WERI-Rb-1 (cell line): ENCODE results near the gene NCOA1.

Experiments
- DNase-seq: peaks from one replicate; pipeline ENCODE4 v3.0.0-alpha.2; 2020
- H3K27ac ChIP-seq: fragments of 250-450 bp; sonication (Bioruptor Pico); 2 replicates; pipeline ENCODE4 v1.5.1; 2020; ENCODE audit warnings: mild to moderate bottlenecking, moderate library complexity
- H3K27me3 ChIP-seq: fragments of 250-450 bp; sonication (Bioruptor Pico); 2 replicates; pipeline ENCODE4 v1.5.1; 2021; ENCODE audit warnings: mild to moderate bottlenecking, low read depth, moderate library complexity; ENCODE audit not compliant: insufficient read depth, severe bottlenecking
- H3K36me3 ChIP-seq: fragments of 250-450 bp; sonication (Bioruptor Pico); 2 replicates; pipeline ENCODE4 v1.5.1; 2020; ENCODE audit warnings: mild to moderate bottlenecking, moderate library complexity
- H3K4me3 ChIP-seq: 2 replicates; pipeline ENCODE4 v1.5.1; 2011; ENCODE audit warnings: low read depth, mild to moderate bottlenecking, control low read depth, low read length
- H3K9me3 ChIP-seq: fragments of 250-450 bp; sonication (Bioruptor Pico); 2 replicates; pipeline ENCODE4 v1.5.1; 2021; ENCODE audit warnings: mild to moderate bottlenecking, moderate library complexity; ENCODE audit not compliant: severe bottlenecking
- CTCF ChIP-seq: IDR thresholded peaks from 2 replicates; pipeline ENCODE4 v1.5.1; 2011; ENCODE audit warnings: low read depth, mild to moderate bottlenecking, control low read depth, inconsistent platforms, low read length

NCOA1 gene

GRCh38 chr2:24490181-24490689 is 819 bp upstream of the NCOA1 start:
- no peaks in the 10 kb centered on the region for H3K36me3 ChIP-seq
- peak overlapping the region; percentile 56 for H3K4me3 ChIP-seq
- H3K9me3 ChIP-seq, result no peaks in the 10 kb centered on the region
- no peak for DNase-seq
- no peaks in the 10 kb centered on the region for H3K27me3 ChIP-seq
- TF ChIP-seq CTCF, result no peak
- H3K27ac ChIP-seq, result peak overlapping the region; percentile 82

- H3K27ac ChIP-seq, result peak overlapping the region; percentile 94
- H3K4me3 ChIP-seq, result peak overlapping the region; percentile 88
- H3K9me3 ChIP-seq, result no peaks in the 10 kb centered on the region
- H3K36me3 ChIP-seq, result no peaks in the 10 kb centered on the region
- no peak for TF ChIP-seq CTCF
- no peaks in the 10 kb centered on the region for H3K27me3 ChIP-seq
- DNase-seq, result peak; percentile 89
These were observed 727 bp downstream of the NCOA1 start for GRCh38 chr2:24491542-24492420.

- Histone ChIP-seq H3K36me3 (no peaks in the 10 kb centered on the region), H3K4me3 (peak overlapping the region; percentile 88), H3K27ac (no peak overlapping the region), H3K27me3 (no peaks in the 10 kb centered on the region), H3K9me3 (no peaks in the 10 kb centered on the region)
- no peak for TF ChIP-seq CTCF
- no peak for DNase-seq
These were observed 1.6 kb downstream of the NCOA1 start for GRCh38 chr2:24492421-24493279.

GRCh38 chr2:24493713-24494112 is 2.7 kb downstream of the NCOA1 start:
- Histone ChIP-seq H3K27me3 (no peaks in the 10 kb centered on the region), H3K4me3 (no peak overlapping the region), H3K9me3 (no peaks in the 10 kb centered on the region), H3K27ac (no peak overlapping the region), H3K36me3 (no peaks in the 10 kb centered on the region)
- no peak for DNase-seq
- TF ChIP-seq CTCF, result no peak

- Histone ChIP-seq H3K27me3 (no peaks in the 10 kb centered on the region), H3K4me3 (no peak overlapping the region), H3K9me3 (no peaks in the 10 kb centered on the region), H3K36me3 (no peaks in the 10 kb centered on the region), H3K27ac (no peak overlapping the region)
- no peak for DNase-seq
- TF ChIP-seq CTCF, result no peak
These were observed 3.4 kb downstream of the NCOA1 start for GRCh38 chr2:24494410-24494809.
